DND-41 (cell line): Measurements from ENCODE around the gene RNF111.

Experiments
- CTCF ChIP-seq: IDR thresholded peaks from 2 replicates; pipeline ENCODE4 v1.5.1; 2012; ENCODE audit warnings: borderline replicate concordance, low read length, moderate library complexity, mild to moderate bottlenecking; ENCODE audit not compliant: poor library complexity, severe bottlenecking; ENCODE audit errors: extremely low read depth
- EZH2 ChIP-seq: IDR thresholded peaks from 3 replicates; pipeline ENCODE4 v1.6.1; 2012; ENCODE audit warnings: borderline replicate concordance, low read depth, mild to moderate bottlenecking, moderate library complexity, low read length, inconsistent platforms; ENCODE audit not compliant: severe bottlenecking

GRCh38 chr15:59116141-59116540 is 128.7 kb downstream of the RNF111 start:
- TF ChIP-seq CTCF (no peak), EZH2 (no peak)
